Vagina (tissue), 2 donors: ENCODE measurements around the gene DEDD.

Experiments used
- POLR2A ChIP-seq, 2 donors: fragments of 450-650 bp; IDR thresholded peaks; one replicate each; pipeline ENCODE4 v1.6.1; 2017; ENCODE audit warnings: antibody characterized with exemption in 2 of 2, mild to moderate bottlenecking in 2 of 2, moderate library complexity in 2 of 2
- POLR2AphosphoS5 ChIP-seq, 2 donors: sonication (generic); formaldehyde crosslinking; IDR thresholded peaks; one replicate each; pipeline ENCODE4 v1.9.0; 2017; ENCODE audit warnings: antibody characterized with exemption in 2 of 2, mild to moderate bottlenecking in 2 of 2, low read depth in 1 of 2; ENCODE audit not compliant: insufficient read depth in 1 of 2
- TF ChIP-seq, protein P1 (sequence below), 3 experiments: fragments of 450-650 bp in 2 of 3; fragments of 200-600 bp in 1 of 3; sonication (generic) in 1 of 3; IDR thresholded peaks; one replicate each; pipeline ENCODE4 v1.5.1; 2017 to 2019; ENCODE audit warnings: antibody characterized with exemption in 3 of 3, mild to moderate bottlenecking in 2 of 3, moderate library complexity in 2 of 3

DNA sequence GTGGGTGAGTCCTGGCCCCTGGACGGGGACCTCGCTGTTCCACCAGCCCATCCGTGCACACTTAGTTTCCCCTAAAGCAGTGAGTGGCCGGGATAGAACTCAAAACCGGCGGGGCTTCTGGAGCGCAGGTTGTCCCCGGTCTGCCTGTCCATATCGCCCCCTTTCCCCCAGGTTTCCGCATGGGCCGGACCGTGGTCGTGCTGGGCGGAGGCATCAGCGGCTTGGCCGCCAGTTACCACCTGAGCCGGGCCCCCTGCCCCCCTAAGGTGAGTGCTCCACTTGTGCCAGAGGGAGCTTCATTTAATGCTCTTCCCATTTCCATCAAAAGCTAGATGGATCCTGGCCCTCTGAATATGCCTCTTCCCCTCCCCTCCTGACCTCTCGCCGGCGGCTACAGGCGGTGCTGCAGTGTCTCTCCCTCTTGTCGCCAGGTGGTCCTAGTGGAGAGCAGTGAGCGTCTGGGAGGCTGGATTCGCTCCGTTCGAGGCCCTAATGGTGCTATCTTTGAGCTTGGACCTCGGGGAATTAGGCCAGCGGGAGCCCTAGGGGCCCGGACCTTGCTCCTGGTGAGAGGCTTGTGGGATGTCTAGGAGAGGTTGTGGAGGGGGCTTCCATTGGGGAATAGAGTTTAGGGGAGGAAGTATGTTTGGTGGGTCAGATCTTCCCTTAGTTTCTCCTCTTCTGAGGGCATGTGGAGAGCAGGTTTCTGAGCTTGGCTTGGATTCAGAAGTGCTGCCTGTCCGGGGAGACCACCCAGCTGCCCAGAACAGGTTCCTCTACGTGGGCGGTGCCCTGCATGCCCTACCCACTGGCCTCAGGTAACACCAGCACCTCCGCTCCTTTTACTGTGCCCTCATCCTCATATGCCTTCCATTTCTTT lies 34.4 kb upstream of the DEDD start:
- TF ChIP-seq, protein P1, sequence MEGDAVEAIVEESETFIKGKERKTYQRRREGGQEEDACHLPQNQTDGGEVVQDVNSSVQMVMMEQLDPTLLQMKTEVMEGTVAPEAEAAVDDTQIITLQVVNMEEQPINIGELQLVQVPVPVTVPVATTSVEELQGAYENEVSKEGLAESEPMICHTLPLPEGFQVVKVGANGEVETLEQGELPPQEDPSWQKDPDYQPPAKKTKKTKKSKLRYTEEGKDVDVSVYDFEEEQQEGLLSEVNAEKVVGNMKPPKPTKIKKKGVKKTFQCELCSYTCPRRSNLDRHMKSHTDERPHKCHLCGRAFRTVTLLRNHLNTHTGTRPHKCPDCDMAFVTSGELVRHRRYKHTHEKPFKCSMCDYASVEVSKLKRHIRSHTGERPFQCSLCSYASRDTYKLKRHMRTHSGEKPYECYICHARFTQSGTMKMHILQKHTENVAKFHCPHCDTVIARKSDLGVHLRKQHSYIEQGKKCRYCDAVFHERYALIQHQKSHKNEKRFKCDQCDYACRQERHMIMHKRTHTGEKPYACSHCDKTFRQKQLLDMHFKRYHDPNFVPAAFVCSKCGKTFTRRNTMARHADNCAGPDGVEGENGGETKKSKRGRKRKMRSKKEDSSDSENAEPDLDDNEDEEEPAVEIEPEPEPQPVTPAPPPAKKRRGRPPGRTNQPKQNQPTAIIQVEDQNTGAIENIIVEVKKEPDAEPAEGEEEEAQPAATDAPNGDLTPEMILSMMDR (IDR thresholded peaks at IDR 0.05) = no peak
- TF ChIP-seq POLR2AphosphoS5 (IDR thresholded peaks at IDR 0.05; ENCODE audit: insufficient read depth in 1 of 2, low read depth in 1 of 2) = no peak
- no peak for TF ChIP-seq POLR2A (IDR thresholded peaks at IDR 0.05)
